Peyer's patch (tissue), 4 donors: ENCODE measurements around the gene CAST. TPM values are rescaled to one million over a fixed set of nuclear protein-coding genes. Genes with fewer than 3 reads are reported as not detected.
"Not testable (repeated sequence)": the region's sequence is repeated elsewhere in the genome, so short reads cannot be mapped to it uniquely, and the experiment has no call there.

ENCODE experiments used
- DNase-seq, 3 donors: peaks; one replicate each; pipeline ENCODE4 v3.0.0-alpha.2; 2017 to 2019
- H3K27ac ChIP-seq, 4 donors: fragments of 200-600 bp; sonication (generic); one replicate each; pipeline ENCODE4 v1.5.1; 2016 to 2019
- H3K27me3 ChIP-seq, 2 donors: fragments of 200-600 bp; sonication (generic); one replicate each; pipeline ENCODE4 v1.5.1; 2019
- H3K36me3 ChIP-seq, 3 donors: fragments of 200-600 bp; sonication (generic); one replicate each; pipeline ENCODE4 v1.5.1; 2016 to 2019
- H3K4me1 ChIP-seq, 4 donors: fragments of 200-600 bp; sonication (generic); one replicate each; pipeline ENCODE4 v1.5.1; 2016 to 2019
- H3K4me3 ChIP-seq, 4 donors: fragments of 200-600 bp; sonication (generic); 1 replicate in 3 of 4; 2 replicates in 1 of 4; pipeline ENCODE4 v1.5.1; 2016 to 2019; ENCODE audit warnings: mild to moderate bottlenecking in 1 of 4
- H3K9me3 ChIP-seq, 4 donors: fragments of 200-600 bp; sonication (generic); one replicate each; pipeline ENCODE4 v1.5.1; 2016 to 2019; ENCODE audit warnings: mild to moderate bottlenecking in 1 of 4
- POLR2A ChIP-seq, 2 donors: fragments of 450-650 bp; IDR thresholded peaks; one replicate each; pipeline ENCODE4 v1.5.1; 2017; ENCODE audit warnings: antibody characterized with exemption in 2 of 2, mild to moderate bottlenecking in 2 of 2, moderate library complexity in 2 of 2
- total RNA-seq, 4 donors: library from RNA; depleted of rRNA; stranded (reverse); fragments of >200 nt; gene quantifications; one replicate each; pipeline ENCODE4 v1.1.0, GENCODE V29; 2016
- TF ChIP-seq, protein P1 (sequence below), 6 experiments: fragments of 450-650 bp in 4 of 6; fragments of 200-600 bp in 2 of 6; sonication (generic) in 1 of 6; IDR thresholded peaks; one replicate each; pipeline ENCODE4 v1.5.1; 2017 to 2019; ENCODE audit warnings: antibody characterized with exemption in 6 of 6, mild to moderate bottlenecking in 3 of 6, moderate library complexity in 1 of 6

Gene CAST, protein sequence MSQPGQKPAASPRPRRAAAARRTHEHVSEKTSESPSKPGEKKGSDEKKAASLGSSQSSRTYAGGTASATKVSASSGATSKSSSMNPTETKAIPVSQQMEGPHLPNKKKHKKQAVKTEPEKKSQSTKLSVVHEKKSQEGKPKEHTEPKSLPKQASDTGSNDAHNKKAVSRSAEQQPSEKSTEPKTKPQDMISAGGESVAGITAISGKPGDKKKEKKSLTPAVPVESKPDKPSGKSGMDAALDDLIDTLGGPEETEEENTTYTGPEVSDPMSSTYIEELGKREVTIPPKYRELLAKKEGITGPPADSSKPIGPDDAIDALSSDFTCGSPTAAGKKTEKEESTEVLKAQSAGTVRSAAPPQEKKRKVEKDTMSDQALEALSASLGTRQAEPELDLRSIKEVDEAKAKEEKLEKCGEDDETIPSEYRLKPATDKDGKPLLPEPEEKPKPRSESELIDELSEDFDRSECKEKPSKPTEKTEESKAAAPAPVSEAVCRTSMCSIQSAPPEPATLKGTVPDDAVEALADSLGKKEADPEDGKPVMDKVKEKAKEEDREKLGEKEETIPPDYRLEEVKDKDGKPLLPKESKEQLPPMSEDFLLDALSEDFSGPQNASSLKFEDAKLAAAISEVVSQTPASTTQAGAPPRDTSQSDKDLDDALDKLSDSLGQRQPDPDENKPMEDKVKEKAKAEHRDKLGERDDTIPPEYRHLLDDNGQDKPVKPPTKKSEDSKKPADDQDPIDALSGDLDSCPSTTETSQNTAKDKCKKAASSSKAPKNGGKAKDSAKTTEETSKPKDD
- 100 to 1,000 TPM; 268 to 396 (median 337) TPM for total RNA-seq

DNA sequence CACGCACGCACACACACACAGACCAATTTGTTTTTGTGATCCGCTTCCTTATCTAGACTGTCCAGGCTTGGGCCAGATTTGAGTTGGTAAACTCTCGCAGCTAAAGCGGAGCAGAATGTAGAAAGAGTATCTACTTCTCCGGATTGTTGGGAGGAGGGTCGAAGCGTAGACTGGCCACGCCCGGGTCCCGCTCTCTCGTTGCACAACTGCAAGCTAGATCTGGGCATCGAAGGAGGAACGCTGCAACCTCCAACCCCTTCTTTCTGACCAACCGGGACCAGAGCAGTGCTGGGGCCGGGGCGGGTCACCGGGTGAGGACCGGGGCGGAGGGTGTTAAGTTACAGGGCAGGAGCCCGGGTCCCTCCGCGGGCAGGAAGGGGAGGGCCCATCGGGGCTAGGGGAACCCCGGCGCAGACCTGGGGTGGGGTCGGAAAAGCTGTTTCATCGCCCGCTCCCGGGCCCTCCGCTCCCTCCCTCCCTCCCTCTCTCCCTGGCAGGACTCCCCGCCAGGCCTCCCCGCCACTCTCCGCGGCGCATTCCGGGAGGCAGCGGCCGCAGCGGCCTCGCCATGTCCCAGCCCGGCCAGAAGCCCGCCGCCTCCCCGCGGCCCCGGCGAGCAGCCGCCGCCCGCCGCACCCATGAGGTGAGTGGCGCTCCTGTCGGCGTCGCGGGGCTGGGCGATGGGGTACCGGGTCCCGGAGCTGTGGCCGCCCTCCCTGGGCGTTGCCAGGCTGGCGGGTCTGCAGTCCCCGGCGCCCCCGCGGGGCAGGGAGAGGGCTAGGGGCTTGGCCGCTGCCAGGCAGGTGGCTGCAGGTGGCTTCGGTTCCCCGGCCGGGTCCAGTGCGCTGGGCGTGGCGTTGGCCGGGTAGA, at the start of gene CAST:
CAST (plus strand) TSS at position 522 of the 870 bp plus-strand sequence; CDS start at position 569, 47 bp downstream.
- H3K27ac ChIP-seq, result peak within 1 kb of the TSS; percentile 92 to 99 (median 98)
- no peaks in the 10 kb centered on the region for H3K36me3 ChIP-seq
- no peaks in the 10 kb centered on the region for H3K9me3 ChIP-seq
- peaks cover 0 to 38% (median 1%) of the 10 kb centered on the region in 4 donors for H3K4me1 ChIP-seq
- peak within 1 kb of the TSS; percentile 61 to 93 (median 90) for H3K4me3 ChIP-seq
- DNase-seq, result peak; percentile 85 to 94 (median 89)
- peak in 1 of 2 donors; percentile 43 for TF ChIP-seq POLR2A (IDR thresholded peaks at IDR 0.05)
- TF ChIP-seq, protein P1, sequence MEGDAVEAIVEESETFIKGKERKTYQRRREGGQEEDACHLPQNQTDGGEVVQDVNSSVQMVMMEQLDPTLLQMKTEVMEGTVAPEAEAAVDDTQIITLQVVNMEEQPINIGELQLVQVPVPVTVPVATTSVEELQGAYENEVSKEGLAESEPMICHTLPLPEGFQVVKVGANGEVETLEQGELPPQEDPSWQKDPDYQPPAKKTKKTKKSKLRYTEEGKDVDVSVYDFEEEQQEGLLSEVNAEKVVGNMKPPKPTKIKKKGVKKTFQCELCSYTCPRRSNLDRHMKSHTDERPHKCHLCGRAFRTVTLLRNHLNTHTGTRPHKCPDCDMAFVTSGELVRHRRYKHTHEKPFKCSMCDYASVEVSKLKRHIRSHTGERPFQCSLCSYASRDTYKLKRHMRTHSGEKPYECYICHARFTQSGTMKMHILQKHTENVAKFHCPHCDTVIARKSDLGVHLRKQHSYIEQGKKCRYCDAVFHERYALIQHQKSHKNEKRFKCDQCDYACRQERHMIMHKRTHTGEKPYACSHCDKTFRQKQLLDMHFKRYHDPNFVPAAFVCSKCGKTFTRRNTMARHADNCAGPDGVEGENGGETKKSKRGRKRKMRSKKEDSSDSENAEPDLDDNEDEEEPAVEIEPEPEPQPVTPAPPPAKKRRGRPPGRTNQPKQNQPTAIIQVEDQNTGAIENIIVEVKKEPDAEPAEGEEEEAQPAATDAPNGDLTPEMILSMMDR (IDR thresholded peaks at IDR 0.05), result no peak
- no peaks in the 10 kb centered on the region for H3K27me3 ChIP-seq

DNA sequence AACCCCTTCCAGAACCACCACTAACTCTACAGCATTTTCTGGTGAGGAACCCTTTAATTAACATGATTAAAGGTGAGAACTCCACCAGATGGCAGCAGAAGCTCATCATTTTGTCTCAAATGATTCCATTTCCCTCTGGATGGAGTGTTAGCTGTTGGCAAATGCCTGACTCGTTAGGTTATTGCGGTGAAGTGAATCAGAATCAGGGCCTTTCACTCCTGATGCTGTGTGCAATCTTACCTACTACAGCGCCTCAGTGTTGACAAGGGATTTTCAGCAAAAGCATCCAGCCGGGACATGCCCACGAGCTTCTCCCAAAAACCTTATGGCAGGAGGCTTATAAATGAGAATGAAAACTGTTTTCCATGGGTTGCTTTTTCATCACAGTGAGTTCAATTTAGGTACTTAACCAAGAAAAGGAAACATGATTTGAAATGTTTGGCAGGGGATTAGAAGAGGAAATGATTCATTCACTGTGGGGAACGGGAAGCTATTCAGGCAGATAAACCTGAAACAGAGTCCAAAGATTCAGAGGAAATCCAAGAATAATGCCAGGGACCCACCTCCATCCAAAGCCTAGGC, 48.0 kb upstream of the CAST start:
- Histone ChIP-seq H3K4me1 (peaks cover 0 to 16% (median 0%) of the 10 kb centered on the region in 4 donors), H3K36me3 (no peaks in the 10 kb centered on the region), H3K4me3 (no peak overlapping the region), H3K9me3 (peaks cover 0 to 7% (median 0%) of the 10 kb centered on the region in 4 donors), H3K27ac (peak overlapping the region in 2 of 4 donors; percentile 21 to 27), H3K27me3 (peaks cover 0 to 4% of the 10 kb centered on the region in 2 donors)
- TF ChIP-seq, protein P1 (IDR thresholded peaks at IDR 0.05), result peak in 5 of 6 experiments; percentile 37 to 92 (median 80)
- TF ChIP-seq POLR2A (IDR thresholded peaks at IDR 0.05), result no peak
- DNase-seq, result peak in 2 of 3 donors; percentile 20 to 84

DNA sequence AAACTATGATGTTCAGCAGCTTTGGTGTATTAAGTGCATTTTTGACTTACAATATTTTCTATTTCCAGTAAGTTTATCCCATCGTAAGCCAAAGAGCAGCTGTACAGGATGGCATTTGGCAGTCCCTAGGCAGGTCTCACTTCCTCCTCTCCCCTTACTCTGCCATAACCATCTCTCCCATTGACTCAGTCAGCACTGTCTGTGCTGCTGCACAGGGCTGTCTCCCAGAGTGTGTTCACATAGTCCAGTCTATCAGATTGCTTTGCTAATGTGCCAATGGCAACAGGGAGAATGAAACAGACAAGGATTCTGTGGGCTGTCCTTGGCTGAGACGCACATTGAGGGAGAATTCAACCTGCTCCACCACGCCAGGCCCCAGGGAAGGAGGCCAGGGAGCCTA, 47.0 kb upstream of the CAST start:
- peaks cover 0 to 7% (median 0%) of the 10 kb centered on the region in 4 donors for H3K9me3 ChIP-seq
- H3K36me3 ChIP-seq, result no peaks in the 10 kb centered on the region
- no peak overlapping the region for H3K27ac ChIP-seq
- H3K4me1 ChIP-seq, result peaks cover 0 to 16% (median 0%) of the 10 kb centered on the region in 4 donors
- TF ChIP-seq POLR2A (IDR thresholded peaks at IDR 0.05), result no peak
- TF ChIP-seq, protein P1 (IDR thresholded peaks at IDR 0.05), result no peak
- DNase-seq, result no peak
- H3K27me3 ChIP-seq, result peaks cover 0 to 4% of the 10 kb centered on the region in 2 donors
- no peak overlapping the region for H3K4me3 ChIP-seq

DNA sequence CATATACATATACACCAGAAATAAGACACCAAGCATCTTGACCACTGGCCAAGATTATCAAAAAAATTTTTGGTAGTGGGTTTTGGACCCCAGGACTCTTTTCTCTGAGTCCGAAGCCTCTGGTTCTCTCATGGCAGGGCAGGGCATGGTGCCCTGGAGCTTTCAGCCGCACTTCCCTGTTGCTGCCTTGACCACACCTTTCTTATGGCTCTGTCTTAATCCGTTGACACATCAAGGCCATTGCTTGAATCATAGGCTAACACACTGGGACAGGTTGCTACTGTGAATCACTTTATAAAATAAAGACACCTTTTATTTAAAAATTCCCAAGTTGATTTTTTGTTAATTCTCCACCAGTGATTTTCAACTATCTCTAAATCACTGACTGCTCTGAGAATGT, 45.4 kb upstream of the CAST start:
- Histone ChIP-seq H3K27ac (no peak overlapping the region), H3K4me3 (no peak overlapping the region), H3K4me1 (peaks cover 0 to 16% (median 0%) of the 10 kb centered on the region in 4 donors), H3K27me3 (peaks cover 0 to 4% of the 10 kb centered on the region in 2 donors), H3K9me3 (peaks cover 0 to 7% (median 0%) of the 10 kb centered on the region in 4 donors), H3K36me3 (no peaks in the 10 kb centered on the region)
- no peak for TF ChIP-seq POLR2A (IDR thresholded peaks at IDR 0.05)
- TF ChIP-seq, protein P1 (IDR thresholded peaks at IDR 0.05), result no peak
- peak in 1 of 3 donors; percentile 69 for DNase-seq

DNA sequence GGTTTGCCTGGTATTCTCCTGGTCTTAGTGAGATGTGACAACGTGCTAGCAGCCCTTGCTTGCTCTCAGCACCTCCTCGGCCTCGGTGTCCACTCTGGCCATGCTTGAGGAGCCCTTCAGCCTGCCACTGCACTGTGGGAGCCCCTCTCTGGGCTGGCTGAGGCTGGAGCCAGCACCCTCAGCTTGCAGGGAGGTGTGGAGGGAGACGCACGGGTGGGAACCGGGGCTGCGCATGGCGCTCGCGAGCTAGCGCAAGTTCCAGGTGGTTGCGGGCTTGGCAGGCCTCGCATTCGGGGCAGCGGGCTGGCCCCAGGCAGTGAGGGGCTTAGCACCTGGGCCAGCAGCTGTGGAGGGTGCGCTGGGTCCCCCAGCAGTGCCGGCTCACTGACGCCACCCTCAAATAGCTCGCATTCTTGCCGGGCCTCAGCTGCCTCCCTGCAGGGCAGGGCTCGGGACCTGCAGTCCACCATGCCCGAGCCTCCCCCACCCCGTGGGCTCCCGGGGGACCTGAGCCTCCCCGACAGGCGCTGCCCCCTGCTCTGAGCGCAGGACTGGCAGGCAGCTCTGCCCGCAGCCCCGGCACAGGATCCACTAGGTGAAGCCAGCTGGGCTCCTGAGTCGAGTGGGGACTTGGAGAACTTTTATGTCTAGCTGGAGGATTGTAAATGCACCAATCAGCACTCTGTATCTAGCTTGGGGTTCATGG, 43.7 kb upstream of the CAST start:
- not testable (repeated sequence) for H3K27me3 ChIP-seq, H3K4me3 ChIP-seq, H3K36me3 ChIP-seq, H3K9me3 ChIP-seq, DNase-seq, H3K27ac ChIP-seq
- H3K4me1 ChIP-seq, result peaks cover 0 to 16% (median 0%) of the 10 kb centered on the region in 4 donors
